COLO668 (cell line): ENCODE data around the gene LEO1.

Source experiments
- DNase-seq: peaks from one replicate; lab custom pipeline; 2025; ENCODE audit not compliant: unreplicated experiment; lab: John Stamatoyannopoulos, UW

LEO1 gene

GRCh38 chr15:51932161-51932560, 39.4 kb downstream of the LEO1 start:
- no peak for DNase-seq

DNA sequence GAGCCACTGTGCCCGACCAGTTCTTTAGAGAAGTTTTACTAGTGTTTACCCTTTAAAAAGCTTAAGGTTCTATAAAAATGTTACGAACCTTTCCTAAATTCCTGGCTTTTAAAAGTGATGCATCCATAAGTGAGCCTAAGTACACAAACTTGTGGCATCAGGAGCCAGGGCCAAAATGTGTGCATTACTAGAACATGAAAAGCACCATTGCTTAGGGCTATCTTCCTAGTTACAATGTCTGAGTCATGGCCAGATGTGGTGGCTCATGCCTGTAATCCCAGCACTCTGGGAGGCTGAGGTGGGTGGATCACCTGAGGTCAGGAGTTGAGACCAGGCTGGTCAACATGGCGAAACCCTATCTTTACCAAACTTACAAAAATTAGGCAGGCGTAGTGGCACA, 39.9 kb downstream of the LEO1 start:
- DNase-seq, result no peak

DNA sequence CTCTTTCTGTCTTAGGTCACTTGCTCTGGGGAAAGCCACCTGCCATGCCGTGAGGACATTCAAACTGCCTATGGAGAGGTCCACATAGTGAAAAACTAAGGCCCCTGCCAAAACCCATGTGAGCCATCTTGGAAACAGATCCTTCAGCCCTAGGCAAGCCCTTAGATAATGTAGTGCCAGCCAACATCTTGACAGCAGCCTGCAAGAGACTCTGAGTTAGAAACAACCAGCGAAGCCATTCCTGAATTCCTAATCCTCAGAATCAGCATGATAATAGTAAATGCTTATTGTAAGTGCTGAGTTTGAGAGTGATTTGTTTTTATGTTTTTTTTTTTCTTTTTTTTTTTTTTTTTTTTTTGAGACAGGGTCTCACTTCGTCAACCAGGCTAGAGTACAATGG, 40.6 kb downstream of the LEO1 start:
- DNase-seq, result no peak

DNA sequence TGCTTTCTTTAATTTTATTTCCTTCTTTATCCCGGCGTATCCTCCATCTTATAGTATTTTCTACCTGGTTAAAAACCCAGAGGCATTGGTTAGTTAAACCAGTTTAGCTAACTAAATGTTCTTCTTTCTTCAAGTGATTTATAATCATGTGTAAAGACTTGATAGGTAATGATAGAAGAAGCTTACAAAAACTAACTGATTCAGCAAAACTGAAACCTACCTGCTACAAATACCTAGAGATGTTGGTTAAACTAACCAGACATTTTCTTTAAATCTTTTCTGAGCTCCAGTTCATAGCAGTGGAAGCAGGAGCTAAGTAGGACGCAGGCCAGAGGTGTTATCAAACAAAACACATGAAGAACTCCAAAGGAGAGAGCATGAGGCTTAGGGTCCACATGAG, 44.8 kb downstream of the LEO1 start:
- DNase-seq, result no peak

DNA sequence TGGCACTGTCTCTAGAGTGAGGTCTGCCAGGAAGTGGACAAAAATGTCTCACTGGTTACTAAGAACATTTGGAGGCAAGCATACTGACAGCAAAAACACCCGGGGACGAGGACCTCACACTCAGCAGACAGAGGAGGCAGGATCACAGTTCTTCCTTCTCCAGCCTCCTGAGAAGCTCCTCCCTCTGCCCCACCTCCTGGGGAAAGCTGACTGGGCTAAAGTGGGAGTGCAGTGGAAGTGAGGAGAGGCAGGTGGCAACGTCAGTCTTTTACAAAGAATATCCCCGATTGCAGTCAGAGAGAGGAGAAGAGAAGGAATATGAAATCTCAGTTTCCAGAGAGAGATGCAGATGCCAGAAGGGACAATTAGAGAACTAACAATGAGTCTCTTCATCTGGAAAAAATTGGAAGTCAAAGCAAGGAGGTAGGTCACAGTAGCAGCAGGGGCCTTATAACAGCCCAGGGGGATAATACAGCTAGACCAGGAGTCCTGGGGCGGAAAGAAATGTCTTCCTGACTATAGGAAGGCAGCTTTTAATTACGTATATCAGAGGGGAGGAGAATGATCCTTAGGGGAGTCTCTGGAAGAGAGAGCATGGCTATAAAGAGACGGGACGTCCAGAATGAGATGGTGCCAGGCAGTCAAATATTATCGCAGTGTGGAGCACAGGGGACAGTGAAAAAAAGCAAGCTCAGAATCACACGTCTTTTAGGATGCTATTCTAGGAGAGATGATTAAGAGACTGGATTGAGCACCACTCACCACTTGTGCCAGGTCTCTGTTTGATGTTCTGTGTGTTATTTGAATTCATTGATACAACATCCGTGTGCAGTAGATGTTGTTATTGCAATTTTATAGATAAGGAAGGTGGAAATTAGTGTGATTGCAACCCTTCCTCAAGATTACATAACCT, 47.2 kb downstream of the LEO1 start:
- DNase-seq, result no peak

GRCh38 chr15:51917493-51917892, 54.1 kb downstream of the LEO1 start:
- DNase-seq, result peak; percentile 55

- DNase-seq, result no peak
Observed at GRCh38 chr15:51912528-51912927, 59.0 kb downstream of the LEO1 start.

DNA sequence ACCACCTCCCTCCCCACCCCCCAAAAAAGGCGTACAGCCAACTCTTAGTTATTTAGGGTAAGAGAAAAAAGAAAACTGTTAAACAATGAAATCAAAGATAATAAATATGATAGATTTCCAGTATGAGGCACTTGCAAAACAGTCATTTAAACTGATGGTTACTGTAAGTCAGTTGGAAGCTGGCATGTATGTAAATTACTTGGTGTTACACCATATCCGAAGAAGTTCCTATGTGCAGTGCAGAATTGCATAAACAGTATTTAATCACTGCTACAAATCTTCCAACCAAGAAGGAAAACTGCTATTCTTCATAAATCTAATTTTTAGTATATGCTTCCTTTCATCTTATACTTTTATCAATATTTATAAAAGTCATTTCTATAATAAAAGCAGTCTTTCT, 62.0 kb downstream of the LEO1 start:
- DNase-seq, result no peak

DNA sequence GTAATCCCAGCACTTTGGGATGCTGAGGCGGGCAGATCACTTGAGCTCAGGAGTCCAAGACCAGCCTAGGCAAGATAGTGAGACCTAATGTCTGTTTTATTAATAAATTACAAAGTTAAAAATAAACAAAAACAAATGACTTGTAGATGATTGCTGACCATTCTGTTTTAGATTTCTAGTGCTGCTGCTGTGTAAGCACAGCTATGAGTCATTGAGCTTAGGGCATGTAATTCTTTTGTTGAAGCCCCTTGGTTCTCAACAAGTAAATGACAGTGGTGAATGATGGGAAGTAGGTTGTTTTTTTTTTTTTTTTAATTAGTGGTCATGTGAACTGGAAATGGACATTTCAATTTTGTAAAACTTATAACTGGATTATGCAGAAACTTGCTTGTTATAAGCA, 63.3 kb downstream of the LEO1 start:
- DNase-seq, result no peak

DNA sequence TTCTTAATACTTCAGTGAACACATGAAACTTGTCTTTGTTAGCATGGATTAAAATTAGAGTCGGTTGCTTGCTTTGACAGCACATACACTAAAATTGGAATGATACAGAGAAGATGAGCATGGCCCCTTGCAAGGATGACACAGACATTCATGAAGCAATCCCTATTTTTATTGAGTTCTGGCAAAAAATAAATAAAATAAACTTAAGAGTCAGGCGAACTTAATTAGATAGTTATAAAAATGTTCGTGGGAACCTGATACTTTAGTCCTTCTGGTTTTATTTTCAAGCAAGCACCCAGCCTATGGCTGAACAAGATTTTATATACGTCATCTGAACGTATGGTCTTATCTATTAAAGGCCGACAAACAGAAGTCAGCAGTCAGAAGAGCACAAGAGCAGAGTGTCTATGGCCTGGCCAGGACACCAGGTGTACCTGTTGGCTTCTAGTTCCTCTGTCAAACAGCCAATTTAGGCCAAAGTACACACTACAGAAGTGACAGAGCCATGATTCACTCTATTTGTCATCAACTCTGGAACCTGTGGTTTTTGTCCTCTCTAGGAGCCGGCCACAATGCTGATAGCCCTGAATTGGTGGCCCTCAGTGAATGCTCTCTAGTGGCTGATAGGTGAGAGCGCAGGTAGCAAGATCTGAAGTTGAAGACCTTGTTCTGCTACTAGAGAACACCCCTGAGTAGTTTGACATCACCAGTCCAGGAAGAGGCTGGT, 64.3 kb downstream of the LEO1 start:
- DNase-seq, result peak; percentile 82

DNA sequence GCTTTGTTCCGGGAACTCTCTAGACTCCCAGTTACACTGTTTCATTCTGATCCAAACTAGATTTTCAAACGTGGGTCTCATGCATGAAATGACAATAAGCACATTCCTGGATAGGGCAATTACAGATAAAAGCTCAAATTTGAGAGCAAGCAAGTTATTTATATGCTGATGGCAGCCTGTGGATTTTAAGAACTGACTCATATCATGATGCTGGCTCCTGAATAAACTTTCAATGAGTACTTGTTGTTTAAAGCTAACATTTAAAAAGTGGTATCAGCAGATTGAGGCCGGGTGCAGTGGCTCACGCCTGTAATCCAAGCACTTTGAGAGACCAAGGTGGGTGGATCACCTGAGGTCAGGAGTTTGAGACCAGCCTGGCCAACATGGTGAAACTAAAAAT, 66.6 kb downstream of the LEO1 start:
- DNase-seq, result no peak

DNA sequence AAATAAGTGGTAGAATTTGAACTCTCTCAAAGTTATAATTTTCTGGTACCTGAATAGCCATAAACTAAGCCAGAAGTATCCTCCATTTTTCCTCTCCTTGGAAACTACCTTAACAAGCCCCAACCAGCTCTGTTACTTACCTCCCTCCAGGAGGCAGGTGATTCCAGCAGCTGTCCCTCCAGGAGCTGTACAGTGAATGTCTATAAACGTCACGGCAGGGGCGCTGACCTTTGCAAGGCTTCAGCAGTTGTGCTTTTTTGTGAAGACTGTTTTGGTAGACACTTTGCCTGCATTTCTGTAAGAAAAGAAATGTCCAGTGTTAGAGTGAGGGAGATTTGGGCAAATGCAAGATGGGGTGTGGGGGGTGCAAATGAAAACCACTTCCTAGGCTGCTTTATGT, 67.2 kb downstream of the LEO1 start:
- DNase-seq, result peak; percentile 13

- DNase-seq, result no peak
Observed at GRCh38 chr15:51889486-51889885, 82.1 kb downstream of the LEO1 start.

DNA sequence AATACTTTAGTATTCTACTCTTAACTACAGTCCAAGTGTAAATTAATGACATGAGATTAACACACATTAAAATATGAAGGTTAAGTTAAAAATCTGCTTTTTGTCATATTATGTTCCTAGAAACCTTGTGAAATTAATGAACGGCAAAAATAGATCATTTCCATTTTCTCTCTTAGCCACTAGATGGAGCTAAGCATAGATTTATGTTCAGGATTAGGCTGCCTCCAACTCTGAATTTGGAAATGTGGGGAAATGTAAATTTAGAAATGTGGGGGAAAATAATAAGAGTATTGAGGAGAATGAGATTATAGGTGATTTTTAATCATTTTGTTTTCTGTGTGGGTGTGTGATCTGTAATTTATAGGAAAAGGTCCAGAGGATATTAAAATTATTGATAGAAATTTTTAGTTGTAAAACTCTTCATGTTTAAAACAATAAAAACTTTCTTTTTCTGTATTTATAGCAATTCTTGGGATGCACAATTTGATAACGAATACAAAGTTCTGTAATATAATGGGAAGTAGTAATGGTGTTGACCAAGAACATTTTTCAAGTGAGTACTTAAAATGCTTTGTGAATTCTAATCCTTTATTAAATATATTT, 82.9 kb downstream of the LEO1 start:
- no peak for DNase-seq
